C4-2B (cell line): ENCODE results near the gene SLC9A7.

Experiments
- ZFX ChIP-seq: fragments of 450-650 bp; IDR thresholded peaks from 2 replicates; pipeline ENCODE4 v1.6.1; 2017
- TF ChIP-seq, protein P1 (sequence below): fragments of 450-650 bp; conservative IDR thresholded peaks from 2 replicates; pipeline ENCODE4 v1.5.1; 2017; ENCODE audit warnings: mild to moderate bottlenecking

GRCh38 chrX:46649421-46650260 lies 109.3 kb downstream of the SLC9A7 start:
- TF ChIP-seq, protein P1, sequence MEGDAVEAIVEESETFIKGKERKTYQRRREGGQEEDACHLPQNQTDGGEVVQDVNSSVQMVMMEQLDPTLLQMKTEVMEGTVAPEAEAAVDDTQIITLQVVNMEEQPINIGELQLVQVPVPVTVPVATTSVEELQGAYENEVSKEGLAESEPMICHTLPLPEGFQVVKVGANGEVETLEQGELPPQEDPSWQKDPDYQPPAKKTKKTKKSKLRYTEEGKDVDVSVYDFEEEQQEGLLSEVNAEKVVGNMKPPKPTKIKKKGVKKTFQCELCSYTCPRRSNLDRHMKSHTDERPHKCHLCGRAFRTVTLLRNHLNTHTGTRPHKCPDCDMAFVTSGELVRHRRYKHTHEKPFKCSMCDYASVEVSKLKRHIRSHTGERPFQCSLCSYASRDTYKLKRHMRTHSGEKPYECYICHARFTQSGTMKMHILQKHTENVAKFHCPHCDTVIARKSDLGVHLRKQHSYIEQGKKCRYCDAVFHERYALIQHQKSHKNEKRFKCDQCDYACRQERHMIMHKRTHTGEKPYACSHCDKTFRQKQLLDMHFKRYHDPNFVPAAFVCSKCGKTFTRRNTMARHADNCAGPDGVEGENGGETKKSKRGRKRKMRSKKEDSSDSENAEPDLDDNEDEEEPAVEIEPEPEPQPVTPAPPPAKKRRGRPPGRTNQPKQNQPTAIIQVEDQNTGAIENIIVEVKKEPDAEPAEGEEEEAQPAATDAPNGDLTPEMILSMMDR: no peak
- TF ChIP-seq ZFX: no peak
